Colonic mucosa (tissue), 4 donors: ENCODE measurements around the gene EDA. TPM values are rescaled to one million over a fixed set of nuclear protein-coding genes. Genes with fewer than 3 reads are reported as not detected.

ENCODE experiments used
- DNase-seq: peaks from one replicate; pipeline ENCODE4 v3.0.0-alpha.2; 2020
- H3K27ac ChIP-seq: fragments of 200-600 bp; one replicate; pipeline ENCODE4 v1.8.0; 2021
- H3K27me3 ChIP-seq: fragments of 200-600 bp; one replicate; pipeline ENCODE4 v1.8.0; 2021
- H3K36me3 ChIP-seq: fragments of 200-600 bp; one replicate; pipeline ENCODE4 v1.8.0; 2021
- H3K4me1 ChIP-seq: fragments of 200-600 bp; one replicate; pipeline ENCODE4 v1.8.0; 2021; ENCODE audit warnings: mild to moderate bottlenecking
- H3K4me3 ChIP-seq: fragments of 200-600 bp; one replicate; pipeline ENCODE4 v1.8.0; 2021
- H3K9ac ChIP-seq, 2 donors: one replicate each; pipeline ENCODE4 v1.7.0; 2013; ENCODE audit warnings: control low read depth in 2 of 2, low read depth in 2 of 2, low read length in 2 of 2
- H3K9me3 ChIP-seq: fragments of 200-600 bp; one replicate; pipeline ENCODE4 v1.8.0; 2021
- intact Hi-C: fragments of 100-400 bp; cut with DNase I; formaldehyde crosslinking; loops from one replicate; pipeline ENCODE4 v1.14.1; 2022
- total RNA-seq, 2 donors: library from RNA; stranded (reverse); fragmentation: NEBNext Ultra II Directional in 1 of 2; extraction: Animal tissue kit (Norgen Biotek cat#: 25700) in 1 of 2; gene quantifications; one replicate each; pipeline ENCODE4 v1.2.1, GENCODE V29; 2021
- TF ChIP-seq, protein P1 (sequence below): fragments of 200-600 bp; IDR thresholded peaks from one replicate; pipeline ENCODE4 v1.8.0; 2022; ENCODE audit warnings: antibody characterized with exemption, mild to moderate bottlenecking
- donor health status: healthy.
- donor health status: DM: no; HTN: no; CAD: no.
- donor health status: DM: no; HTN: no; CAD: no.

EDA gene
- total RNA-seq, 2 donors from 2014 or later = 1.6 to 1.9 TPM

DNA sequence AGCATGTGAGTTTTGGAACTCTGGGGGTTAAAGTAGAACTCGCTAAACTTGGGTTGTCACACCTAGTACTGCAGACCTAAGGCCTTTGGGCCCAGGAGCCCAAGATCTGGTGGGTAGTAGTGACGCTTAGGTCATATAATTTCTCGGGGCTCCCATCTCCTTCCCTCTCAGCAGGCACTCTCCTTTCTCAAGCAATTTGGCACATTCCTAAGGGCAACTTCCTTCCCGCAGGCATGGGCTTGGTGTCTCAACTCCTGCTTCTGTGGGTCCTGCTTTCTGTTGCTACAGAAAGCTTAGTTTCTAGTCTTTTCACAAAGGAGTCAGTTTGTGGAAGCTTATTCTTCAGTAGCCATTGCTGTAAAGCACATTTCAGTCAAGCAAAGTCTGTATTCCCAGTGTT is 10.4 kb upstream of the EDA start:
- Histone ChIP-seq H3K36me3 (no peaks in the 10 kb centered on the region), H3K4me1 (no peaks in the 10 kb centered on the region), H3K9ac (no peak overlapping the region), H3K27me3 (no peaks in the 10 kb centered on the region), H3K9me3 (no peaks in the 10 kb centered on the region), H3K27ac (no peak overlapping the region), H3K4me3 (no peak overlapping the region)
- TF ChIP-seq, protein P1, sequence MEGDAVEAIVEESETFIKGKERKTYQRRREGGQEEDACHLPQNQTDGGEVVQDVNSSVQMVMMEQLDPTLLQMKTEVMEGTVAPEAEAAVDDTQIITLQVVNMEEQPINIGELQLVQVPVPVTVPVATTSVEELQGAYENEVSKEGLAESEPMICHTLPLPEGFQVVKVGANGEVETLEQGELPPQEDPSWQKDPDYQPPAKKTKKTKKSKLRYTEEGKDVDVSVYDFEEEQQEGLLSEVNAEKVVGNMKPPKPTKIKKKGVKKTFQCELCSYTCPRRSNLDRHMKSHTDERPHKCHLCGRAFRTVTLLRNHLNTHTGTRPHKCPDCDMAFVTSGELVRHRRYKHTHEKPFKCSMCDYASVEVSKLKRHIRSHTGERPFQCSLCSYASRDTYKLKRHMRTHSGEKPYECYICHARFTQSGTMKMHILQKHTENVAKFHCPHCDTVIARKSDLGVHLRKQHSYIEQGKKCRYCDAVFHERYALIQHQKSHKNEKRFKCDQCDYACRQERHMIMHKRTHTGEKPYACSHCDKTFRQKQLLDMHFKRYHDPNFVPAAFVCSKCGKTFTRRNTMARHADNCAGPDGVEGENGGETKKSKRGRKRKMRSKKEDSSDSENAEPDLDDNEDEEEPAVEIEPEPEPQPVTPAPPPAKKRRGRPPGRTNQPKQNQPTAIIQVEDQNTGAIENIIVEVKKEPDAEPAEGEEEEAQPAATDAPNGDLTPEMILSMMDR = no peak
- DNase-seq = no peak
- intact Hi-C loops = no loop called here

DNA sequence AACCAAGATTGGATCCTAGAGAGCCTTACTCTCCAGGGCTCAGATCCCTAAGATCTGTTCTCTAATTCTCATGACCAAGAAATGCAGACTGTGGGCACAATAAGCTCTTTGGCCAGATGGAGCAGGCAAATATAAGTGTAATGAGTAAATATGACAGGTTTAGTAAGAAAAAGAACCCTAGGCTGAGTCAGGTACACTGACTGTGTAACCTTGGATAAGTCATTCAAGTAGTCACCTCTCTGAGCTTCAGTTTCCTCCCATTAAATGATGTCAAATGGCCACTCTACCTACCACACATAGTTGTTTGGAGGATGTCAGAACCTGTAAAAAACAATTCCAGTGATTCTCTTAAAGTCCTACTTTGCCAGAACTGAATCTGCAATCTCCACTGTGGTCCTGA is 8.3 kb upstream of the EDA start:
- TF ChIP-seq, protein P1 = no peak

DNA sequence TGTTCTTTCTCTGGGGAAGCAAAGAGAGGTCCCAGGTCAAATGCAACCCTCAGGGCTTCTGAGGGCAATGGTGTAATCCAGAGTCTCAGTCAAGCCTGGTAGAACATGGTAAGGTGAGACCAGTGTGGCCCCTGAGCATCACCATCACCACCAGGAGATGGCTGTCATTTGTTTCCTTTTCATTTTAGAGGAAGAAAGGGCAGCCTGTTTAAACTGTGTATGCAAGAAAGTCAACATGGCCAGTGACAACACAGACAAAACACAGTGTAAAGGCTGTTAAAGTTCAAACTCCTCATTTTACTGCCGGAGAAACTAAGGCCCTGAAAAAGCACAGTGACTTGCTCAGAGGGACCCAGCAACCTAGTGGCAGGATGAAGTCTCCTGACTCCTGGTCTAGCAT is 2.0 kb upstream of the EDA start:
- Histone ChIP-seq H3K4me3 (no peak overlapping the region), H3K9ac (no peak overlapping the region), H3K27me3 (no peaks in the 10 kb centered on the region), H3K36me3 (no peaks in the 10 kb centered on the region), H3K27ac (no peak overlapping the region), H3K4me1 (no peaks in the 10 kb centered on the region), H3K9me3 (no peaks in the 10 kb centered on the region)
- DNase-seq = no peak
- TF ChIP-seq, protein P1 = no peak
- intact Hi-C loops = no loop called here

More for the DNA sequence above, 8.3 kb upstream of the EDA start:
- Histone ChIP-seq H3K27me3 (no peaks in the 10 kb centered on the region), H3K9ac (no peak overlapping the region), H3K4me1 (no peaks in the 10 kb centered on the region), H3K36me3 (no peaks in the 10 kb centered on the region), H3K9me3 (no peaks in the 10 kb centered on the region), H3K4me3 (no peak overlapping the region), H3K27ac (no peak overlapping the region)
- no peak for DNase-seq
- intact Hi-C loops = no loop called here

DNA sequence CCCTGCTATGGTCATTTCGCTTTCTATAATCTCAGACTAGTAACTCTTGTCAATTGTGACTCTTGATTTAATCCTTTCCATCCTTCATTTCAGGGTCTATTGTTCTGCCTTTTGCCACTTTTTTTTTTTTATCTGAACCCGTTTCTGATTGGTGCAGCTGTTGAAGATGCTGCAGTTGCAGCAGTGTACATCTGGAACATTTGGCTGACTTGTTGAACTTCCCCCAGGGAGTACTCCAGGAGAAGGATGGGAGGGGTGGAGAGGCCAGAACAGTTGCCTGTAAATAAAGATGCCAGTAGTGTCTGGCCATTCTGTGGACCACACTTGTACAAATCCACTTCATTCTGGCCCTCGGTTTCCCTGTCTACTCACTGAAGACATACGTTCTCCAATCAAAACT is 1.0 kb upstream of the EDA start:
- Histone ChIP-seq H3K9me3 (no peaks in the 10 kb centered on the region), H3K27ac (no peak overlapping the region), H3K9ac (no peak overlapping the region), H3K4me1 (no peaks in the 10 kb centered on the region), H3K27me3 (no peaks in the 10 kb centered on the region), H3K36me3 (no peaks in the 10 kb centered on the region), H3K4me3 (no peak overlapping the region)
- TF ChIP-seq, protein P1 = no peak
- DNase-seq = peak; percentile 17
- intact Hi-C loops = no loop called here

DNA sequence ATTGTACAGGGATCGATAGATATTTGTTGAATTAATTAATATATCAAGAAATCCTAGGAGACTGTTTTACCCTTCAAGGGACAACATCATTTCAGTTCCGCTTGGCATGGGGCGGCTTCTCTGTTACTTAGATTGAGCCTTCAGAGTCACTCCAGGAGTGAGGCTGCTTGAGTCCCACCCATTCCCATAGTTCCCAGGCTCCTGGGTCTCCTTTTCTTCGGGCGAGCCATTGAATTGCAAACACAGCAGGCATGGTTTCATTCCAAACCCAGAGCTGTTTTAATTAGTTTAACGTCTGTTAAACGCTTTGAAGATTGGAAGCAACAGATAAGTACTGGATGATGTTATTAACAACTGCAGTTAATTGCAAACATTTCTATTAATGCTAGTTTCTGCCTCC is 571 bp upstream of the EDA start:
- Histone ChIP-seq H3K9ac (no peak overlapping the region), H3K36me3 (no peaks in the 10 kb centered on the region), H3K27ac (no peak overlapping the region), H3K4me1 (no peaks in the 10 kb centered on the region), H3K4me3 (no peak overlapping the region), H3K9me3 (no peaks in the 10 kb centered on the region), H3K27me3 (no peaks in the 10 kb centered on the region)
- peak; percentile 18 for DNase-seq
- TF ChIP-seq, protein P1 = no peak
- intact Hi-C loops = no loop called here
